Lower lobe of right lung (tissue), 2 donors: ENCODE measurements around the gene PDGFA. TPM values are rescaled to one million over a fixed set of nuclear protein-coding genes. Genes with fewer than 3 reads are reported as not detected.

Source experiments
- ATAC-seq, 2 donors: fragments of 200-7000 bp; cut with Tn5 transposase; one replicate each; pipeline ENCODE4 v1.9.1; 2020 to 2022; ENCODE audit warnings: mild to moderate bottlenecking in 2 of 2, moderate library complexity in 2 of 2
- DNase-seq: peaks from one replicate; pipeline ENCODE4 v3.0.0-alpha.2; 2020
- H3K27ac ChIP-seq: fragments of 200-600 bp; one replicate; pipeline ENCODE4 v1.8.0; 2022
- H3K27me3 ChIP-seq: fragments of 200-600 bp; one replicate; pipeline ENCODE4 v1.8.0; 2022; ENCODE audit warnings: low read depth
- H3K36me3 ChIP-seq: fragments of 200-600 bp; one replicate; pipeline ENCODE4 v1.8.0; 2022; ENCODE audit warnings: mild to moderate bottlenecking
- H3K4me1 ChIP-seq: fragments of 200-600 bp; one replicate; pipeline ENCODE4 v1.8.0; 2022
- H3K4me3 ChIP-seq: fragments of 200-600 bp; one replicate; pipeline ENCODE4 v1.8.0; 2022; ENCODE audit warnings: mild to moderate bottlenecking
- H3K9me3 ChIP-seq: fragments of 200-600 bp; one replicate; pipeline ENCODE4 v1.8.0; 2022
- CTCF ChIP-seq: fragments of 200-600 bp; IDR thresholded peaks from one replicate; pipeline ENCODE4 v1.8.0; 2022; ENCODE audit warnings: antibody characterized with exemption, mild to moderate bottlenecking
- intact Hi-C: fragments of 100-400 bp; cut with DNase I; formaldehyde crosslinking; loops from one replicate; pipeline ENCODE4 v1.11.0; 2022
- total RNA-seq: library from RNA; stranded (reverse); fragmentation: NEBNext Ultra II Directional; extraction: Animal tissue kit (Norgen Biotek cat#: 25700); gene quantifications from one replicate; pipeline ENCODE4 v1.2.1, GENCODE V29; 2021
- donor health status: DM: no; HTN: yes; CAD: no; lungs with severe emphysema.

Gene PDGFA
- total RNA-seq, 1 donor from 2014 or later: 27.1 TPM

DNA sequence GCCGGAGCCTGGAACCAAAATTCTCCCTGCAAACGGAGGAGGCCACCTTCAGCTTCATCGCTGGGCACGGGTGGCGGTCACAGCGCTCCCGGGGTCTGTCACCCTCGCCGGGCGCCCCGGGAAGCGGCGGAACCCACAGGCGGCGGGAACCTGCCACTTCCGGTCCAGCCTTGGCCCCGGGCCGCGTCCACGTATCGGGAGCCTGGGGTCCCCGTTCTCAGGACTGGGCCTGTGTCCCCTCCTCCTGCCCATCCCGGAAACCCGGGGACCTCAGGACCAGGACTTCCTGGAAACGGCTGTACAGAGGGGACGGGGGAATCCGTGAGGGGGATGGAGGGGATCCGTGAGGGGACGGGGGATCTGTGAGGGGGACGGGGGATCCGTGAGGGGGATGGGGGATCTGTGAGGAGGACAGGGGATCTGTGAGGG, 25.4 kb downstream of the PDGFA start:
- intact Hi-C loops: no loop called here
- ATAC-seq: no peak

GRCh38 chr7:493661-494251, 25.9 kb downstream of the PDGFA start:
- Histone ChIP-seq H3K27me3 (no peaks in the 10 kb centered on the region), H3K4me1 (no peaks in the 10 kb centered on the region), H3K9me3 (no peaks in the 10 kb centered on the region), H3K27ac (no peak overlapping the region), H3K36me3 (peaks cover 18% of the 10 kb centered on the region), H3K4me3 (no peak overlapping the region)
- DNase-seq (peak; percentile 36), ATAC-seq (no peak)
- intact Hi-C loops: no loop called here
- TF ChIP-seq CTCF: no peak

More for the DNA sequence above, 25.4 kb downstream of the PDGFA start:
- peaks cover 18% of the 10 kb centered on the region for H3K36me3 ChIP-seq
- no peak overlapping the region for H3K27ac ChIP-seq
- H3K9me3 ChIP-seq: no peaks in the 10 kb centered on the region
- no peak overlapping the region for H3K4me3 ChIP-seq
- no peaks in the 10 kb centered on the region for H3K4me1 ChIP-seq
- DNase-seq: peak; percentile 34
- TF ChIP-seq CTCF: no peak
- H3K27me3 ChIP-seq: no peaks in the 10 kb centered on the region

GRCh38 chr7:492714-493065, 27.0 kb downstream of the PDGFA start:
- intact Hi-C loops: no loop called here

GRCh38 chr7:491958-492713, 27.5 kb downstream of the PDGFA start:
- Histone ChIP-seq H3K4me1 (no peaks in the 10 kb centered on the region), H3K36me3 (peaks cover 8% of the 10 kb centered on the region), H3K9me3 (no peaks in the 10 kb centered on the region), H3K27ac (no peak overlapping the region), H3K4me3 (no peak overlapping the region), H3K27me3 (no peaks in the 10 kb centered on the region)
- no peak for ATAC-seq
- DNase-seq: peak; percentile 33
- no peak for TF ChIP-seq CTCF
- intact Hi-C loops: no loop called here

More at GRCh38 chr7:492714-493065, 27.0 kb downstream of the PDGFA start:
- ATAC-seq (no peak), DNase-seq (peak; percentile 39)
- no peak overlapping the region for H3K4me3 ChIP-seq
- H3K9me3 ChIP-seq: no peaks in the 10 kb centered on the region
- no peak overlapping the region for H3K27ac ChIP-seq
- no peak for TF ChIP-seq CTCF
- no peaks in the 10 kb centered on the region for H3K4me1 ChIP-seq
- no peaks in the 10 kb centered on the region for H3K27me3 ChIP-seq
- H3K36me3 ChIP-seq: peaks cover 12% of the 10 kb centered on the region

DNA sequence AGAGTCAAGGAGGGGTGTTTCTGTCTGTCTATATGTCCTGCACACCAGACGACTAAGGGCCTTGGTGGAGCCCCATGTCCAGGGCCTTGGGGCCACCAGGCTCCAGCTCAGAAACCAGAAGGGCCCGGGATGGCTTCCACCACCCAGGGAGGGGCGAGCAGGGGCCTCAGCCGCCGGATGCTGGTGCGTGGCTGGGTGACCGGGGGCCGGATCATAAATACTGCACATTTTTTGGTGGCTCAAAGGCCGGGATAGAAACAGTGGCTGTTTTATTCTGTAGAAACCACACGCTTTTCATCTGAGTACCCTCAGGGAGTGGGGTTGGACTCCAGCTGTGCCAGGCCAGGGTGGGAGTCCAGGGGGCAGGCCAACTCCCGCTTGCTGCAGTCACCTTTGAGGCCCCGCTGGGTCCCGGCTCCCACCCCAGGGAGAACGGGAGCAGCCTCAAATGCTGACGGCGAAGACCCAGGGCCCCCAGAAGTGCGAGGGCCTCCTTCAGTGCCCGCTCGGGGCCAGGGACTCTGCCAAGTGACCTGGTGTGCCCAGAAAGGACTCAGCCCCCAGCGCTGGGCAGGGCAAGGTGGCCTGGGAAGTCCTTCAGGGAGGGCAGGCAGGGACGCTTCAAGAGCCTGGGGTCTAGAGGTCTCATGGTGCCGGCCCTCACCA, 28.2 kb downstream of the PDGFA start:
- DNase-seq (peak; percentile 29), ATAC-seq (no peak)
- Histone ChIP-seq H3K27me3 (no peaks in the 10 kb centered on the region), H3K4me3 (no peak overlapping the region), H3K36me3 (peaks cover under 1% of the 10 kb centered on the region), H3K27ac (no peak overlapping the region), H3K4me1 (no peaks in the 10 kb centered on the region), H3K9me3 (no peaks in the 10 kb centered on the region)
- intact Hi-C loops: no loop called here
- no peak for TF ChIP-seq CTCF
